Smooth muscle cell (in vitro differentiated cells): ENCODE measurements around the gene GAPVD1. TPM values are rescaled to one million over a fixed set of nuclear protein-coding genes. Genes with fewer than 3 reads are reported as not detected.

ENCODE experiments used
- DNase-seq: peaks from one replicate; lab custom pipeline; 2025; ENCODE audit not compliant: unreplicated experiment; lab: John Stamatoyannopoulos, UW
- H2AFZ ChIP-seq: fragments of 200-600 bp; sonication (generic); 2 replicates; pipeline ENCODE4 v1.6.0; 2016; ENCODE audit warnings: antibody characterized with exemption, low read depth, mild to moderate bottlenecking
- H3F3A ChIP-seq: fragments of 200-600 bp; sonication (generic); 2 replicates; pipeline ENCODE4 v1.6.0; 2017; ENCODE audit warnings: antibody characterized with exemption, low read depth
- H3K27ac ChIP-seq: fragments of 200-600 bp; sonication (generic); 2 replicates; pipeline ENCODE4 v1.5.1; 2016; ENCODE audit warnings: low read depth, mild to moderate bottlenecking
- H3K27me3 ChIP-seq: fragments of 200-600 bp; sonication (generic); 2 replicates; pipeline ENCODE4 v1.6.1; 2016; ENCODE audit warnings: low read depth, mild to moderate bottlenecking
- H3K36me3 ChIP-seq: fragments of 200-600 bp; sonication (generic); 2 replicates; pipeline ENCODE4 v1.5.1; 2016; ENCODE audit warnings: low read depth
- H3K4me1 ChIP-seq: fragments of 200-600 bp; sonication (generic); 2 replicates; pipeline ENCODE4 v1.5.1; 2016; ENCODE audit warnings: low read depth
- H3K4me2 ChIP-seq: fragments of 200-600 bp; sonication (generic); 2 replicates; pipeline ENCODE4 v1.6.0; 2016; ENCODE audit warnings: mild to moderate bottlenecking
- H3K4me3 ChIP-seq: fragments of 200-600 bp; sonication (generic); 2 replicates; pipeline ENCODE4 v1.5.1; 2016; ENCODE audit warnings: mild to moderate bottlenecking
- H3K79me2 ChIP-seq: fragments of 200-600 bp; sonication (generic); 2 replicates; pipeline ENCODE4 v1.6.0; 2016; ENCODE audit warnings: low read depth, mild to moderate bottlenecking
- H3K9ac ChIP-seq: fragments of 200-600 bp; sonication (generic); 2 replicates; pipeline ENCODE4 v1.6.0; 2016; ENCODE audit warnings: low read depth
- H3K9me3 ChIP-seq: fragments of 200-600 bp; sonication (generic); replicated peaks from 2 replicates; pipeline ENCODE4 v1.5.1; 2016; ENCODE audit warnings: low read depth
- H4K20me1 ChIP-seq: fragments of 200-600 bp; sonication (generic); 2 replicates; pipeline ENCODE4 v1.6.0; 2016; ENCODE audit warnings: low read depth
- CTCF ChIP-seq: fragments of 200-600 bp; sonication (generic); IDR thresholded peaks from 2 replicates; pipeline ENCODE4 v1.5.1; 2017; ENCODE audit warnings: borderline replicate concordance, mild to moderate bottlenecking, antibody characterized with exemption; ENCODE audit not compliant: insufficient read depth, poor library complexity, severe bottlenecking
- WGBS: methylation state at CpG from one replicate; pipeline ENCODE4 v1.1.7; 2016; ENCODE audit warnings: low lambda C conversion rate; 5-methylcytosine and 5-hydroxymethylcytosine counted together
- polyA plus RNA-seq: library from polyadenylated mRNA; unstranded; fragments of >200 nt; fragmentation: Nextera tagmentation; extraction: Ambion mirVana; gene quantifications from 2 replicates; pipeline ENCODE4 v1.2.1, GENCODE V29; 2016
- total RNA-seq: library from RNA; depleted of rRNA; stranded (reverse); fragments of >200 nt; gene quantifications from 2 replicates; pipeline ENCODE4 v1.2.3, GENCODE V29; 2014

GAPVD1 gene
- total and polyA plus RNA-seq, 2 experiments from 2014 or later = 22.3 to 56.4 TPM

GRCh38 chr9:125400725-125401716 is 139.4 kb downstream of the GAPVD1 start:
- H3K79me2 ChIP-seq = no peaks in the 10 kb centered on the region
- DNase-seq = no peak
- H3K27me3 ChIP-seq = no peaks in the 10 kb centered on the region
- H2AFZ ChIP-seq = no peak overlapping the region
- no peak for TF ChIP-seq CTCF
- H3K4me1 ChIP-seq = no peaks in the 10 kb centered on the region
- H3K36me3 ChIP-seq = no peaks in the 10 kb centered on the region
- H3F3A ChIP-seq = peaks cover 4% of the 10 kb centered on the region
- H3K27ac ChIP-seq = no peak overlapping the region
- no peak overlapping the region for H3K4me2 ChIP-seq
- WGBS = 89% methylated on average over 12 of the region's 12 CpGs
- no peaks in the 10 kb centered on the region for H3K9me3 ChIP-seq
- H3K4me3 ChIP-seq = no peak overlapping the region
- H4K20me1 ChIP-seq = no peaks in the 10 kb centered on the region
- no peak overlapping the region for H3K9ac ChIP-seq

- DNase-seq = no peak
- no peak overlapping the region for H3K27ac ChIP-seq
- H2AFZ ChIP-seq = no peak overlapping the region
- H3K4me1 ChIP-seq = no peaks in the 10 kb centered on the region
- H3F3A ChIP-seq = peaks cover 6% of the 10 kb centered on the region
- no peak overlapping the region for H3K4me2 ChIP-seq
- H3K36me3 ChIP-seq = no peaks in the 10 kb centered on the region
- TF ChIP-seq CTCF = no peak
- no peaks in the 10 kb centered on the region for H3K27me3 ChIP-seq
- WGBS = 93% methylated on average over 7 of the region's 7 CpGs
- no peaks in the 10 kb centered on the region for H3K79me2 ChIP-seq
- H3K9ac ChIP-seq = no peak overlapping the region
- H4K20me1 ChIP-seq = no peaks in the 10 kb centered on the region
- H3K4me3 ChIP-seq = no peak overlapping the region
- H3K9me3 ChIP-seq = no peaks in the 10 kb centered on the region
Observed at GRCh38 chr9:125404733-125405132, 143.1 kb downstream of the GAPVD1 start.

- no peaks in the 10 kb centered on the region for H4K20me1 ChIP-seq
- H3K9ac ChIP-seq = peak overlapping the region; percentile 88
- H3K36me3 ChIP-seq = no peaks in the 10 kb centered on the region
- peaks cover 6% of the 10 kb centered on the region for H3F3A ChIP-seq
- no peak overlapping the region for H3K4me3 ChIP-seq
- H3K27me3 ChIP-seq = no peaks in the 10 kb centered on the region
- peak overlapping the region; percentile 86 for H3K27ac ChIP-seq
- H3K79me2 ChIP-seq = no peaks in the 10 kb centered on the region
- DNase-seq = no peak
- WGBS = 49% methylated on average over 15 of the region's 15 CpGs
- H3K4me2 ChIP-seq = no peak overlapping the region
- no peak for TF ChIP-seq CTCF
- H3K4me1 ChIP-seq = no peaks in the 10 kb centered on the region
- no peak overlapping the region for H2AFZ ChIP-seq
- H3K9me3 ChIP-seq = no peaks in the 10 kb centered on the region
Observed at GRCh38 chr9:125405938-125406809, 144.5 kb downstream of the GAPVD1 start.
